ENCODE results near the gene ZNF608. TPM values are rescaled to one million over a fixed set of nuclear protein-coding genes. Genes with fewer than 3 reads are reported as not detected.

The ZNF608 gene
- total RNA-seq, 1 donor from 2014 or later, result 15.4 TPM

DNA sequence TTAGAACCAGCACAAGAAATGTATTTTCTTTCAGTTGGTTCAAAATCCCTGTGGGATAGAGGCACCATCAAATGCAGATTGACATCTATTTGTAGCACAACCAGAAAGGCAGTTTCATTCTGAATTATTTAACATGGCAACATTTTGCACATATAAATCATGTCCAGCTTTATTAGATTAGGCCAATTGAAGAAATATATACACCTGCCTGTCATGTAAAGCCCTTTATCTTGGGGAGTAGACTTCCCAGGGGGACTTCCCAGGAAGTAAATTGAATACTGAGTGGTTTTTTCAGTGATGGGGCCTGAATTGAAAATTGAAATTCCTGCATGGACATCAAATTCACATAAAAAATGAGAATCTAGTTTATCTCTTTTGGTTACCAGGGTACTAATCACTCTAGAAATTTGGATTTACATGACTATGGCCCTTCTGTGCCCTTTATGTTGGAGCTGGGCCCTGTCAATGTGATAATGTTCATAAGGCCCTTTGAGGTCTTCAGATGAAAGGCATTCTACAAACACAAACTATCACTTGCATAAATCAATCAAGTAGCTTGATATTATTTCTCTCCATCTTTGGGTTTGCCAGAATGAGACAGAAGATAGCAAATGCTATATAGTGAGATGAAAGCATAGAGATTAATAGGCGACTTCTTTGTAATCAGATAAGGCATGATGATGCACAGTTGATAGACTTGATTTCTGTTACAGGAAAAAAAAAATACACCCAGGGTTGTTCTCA, 26.2 kb upstream of the ZNF608 start:
- no peaks in the 10 kb centered on the region for H3K27me3 ChIP-seq
- DNase-seq (ENCODE audit: low spot score in 2 of 2), result no peak
- no peaks in the 10 kb centered on the region for H3K4me1 ChIP-seq
- H3K36me3 ChIP-seq, result no peaks in the 10 kb centered on the region
- no peak overlapping the region for H3K4me3 ChIP-seq
- no peak overlapping the region for H3K27ac ChIP-seq
- intact Hi-C loops (cut with DNase I), result no loop called here
- H3K9me3 ChIP-seq, result no peaks in the 10 kb centered on the region
- TF ChIP-seq, protein P1, sequence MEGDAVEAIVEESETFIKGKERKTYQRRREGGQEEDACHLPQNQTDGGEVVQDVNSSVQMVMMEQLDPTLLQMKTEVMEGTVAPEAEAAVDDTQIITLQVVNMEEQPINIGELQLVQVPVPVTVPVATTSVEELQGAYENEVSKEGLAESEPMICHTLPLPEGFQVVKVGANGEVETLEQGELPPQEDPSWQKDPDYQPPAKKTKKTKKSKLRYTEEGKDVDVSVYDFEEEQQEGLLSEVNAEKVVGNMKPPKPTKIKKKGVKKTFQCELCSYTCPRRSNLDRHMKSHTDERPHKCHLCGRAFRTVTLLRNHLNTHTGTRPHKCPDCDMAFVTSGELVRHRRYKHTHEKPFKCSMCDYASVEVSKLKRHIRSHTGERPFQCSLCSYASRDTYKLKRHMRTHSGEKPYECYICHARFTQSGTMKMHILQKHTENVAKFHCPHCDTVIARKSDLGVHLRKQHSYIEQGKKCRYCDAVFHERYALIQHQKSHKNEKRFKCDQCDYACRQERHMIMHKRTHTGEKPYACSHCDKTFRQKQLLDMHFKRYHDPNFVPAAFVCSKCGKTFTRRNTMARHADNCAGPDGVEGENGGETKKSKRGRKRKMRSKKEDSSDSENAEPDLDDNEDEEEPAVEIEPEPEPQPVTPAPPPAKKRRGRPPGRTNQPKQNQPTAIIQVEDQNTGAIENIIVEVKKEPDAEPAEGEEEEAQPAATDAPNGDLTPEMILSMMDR (IDR thresholded peaks at IDR 0.05), result no peak

DNA sequence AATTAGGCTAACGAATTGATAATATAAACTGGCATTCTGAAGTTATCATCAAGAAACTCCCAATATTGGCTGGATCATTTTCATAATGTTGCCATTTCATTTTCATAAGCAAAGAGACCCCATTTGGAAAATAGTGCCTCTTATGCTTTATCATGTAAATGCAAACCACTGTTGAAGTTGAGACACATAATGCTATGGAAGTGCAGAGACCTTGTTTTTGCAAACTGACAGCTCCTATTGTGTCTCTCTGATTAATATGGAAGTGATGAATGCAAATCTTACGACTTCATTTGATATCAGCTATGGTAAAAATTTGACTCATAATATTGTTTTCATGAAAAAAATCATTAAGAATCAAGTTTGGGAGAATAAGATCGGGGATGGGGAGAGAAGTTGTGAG, 25.3 kb upstream of the ZNF608 start:
- TF ChIP-seq, protein P1 (IDR thresholded peaks at IDR 0.05), result no peak
- Histone ChIP-seq H3K9me3 (no peaks in the 10 kb centered on the region), H3K36me3 (no peaks in the 10 kb centered on the region), H3K27me3 (no peaks in the 10 kb centered on the region), H3K4me3 (no peak overlapping the region), H3K27ac (no peak overlapping the region), H3K4me1 (no peaks in the 10 kb centered on the region)
- no peak for DNase-seq (ENCODE audit: low spot score in 2 of 2)
- intact Hi-C loops (cut with DNase I), result no loop called here

DNA sequence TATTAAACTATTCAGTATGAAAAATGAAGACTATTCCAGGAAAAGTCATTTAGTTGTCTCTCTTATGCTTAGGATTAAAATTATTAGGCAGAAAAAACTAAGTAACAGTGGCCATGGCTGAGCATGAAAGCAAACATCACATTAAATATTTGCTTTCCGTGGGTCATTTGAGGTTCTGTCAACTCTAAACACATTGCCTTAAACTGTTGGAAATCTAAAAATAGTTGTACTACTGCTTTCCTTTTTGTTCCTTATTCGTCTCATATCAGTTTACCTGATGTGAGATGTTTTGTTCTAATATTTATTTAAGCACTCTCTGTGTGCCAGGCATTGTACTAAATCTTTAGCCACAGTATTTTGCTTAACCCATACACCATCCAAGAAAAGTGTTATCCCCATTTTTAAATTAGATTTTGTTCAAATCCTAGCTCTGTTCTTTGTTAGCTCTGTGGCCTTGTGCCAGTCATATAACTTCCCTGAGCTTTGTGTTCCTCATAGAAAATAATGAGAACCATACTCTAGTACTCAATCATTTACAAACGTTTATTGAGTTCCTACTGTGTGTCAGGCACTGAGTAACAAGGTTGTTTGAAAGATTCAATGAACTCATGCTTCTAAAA, 18.7 kb upstream of the ZNF608 start:
- TF ChIP-seq, protein P1 (IDR thresholded peaks at IDR 0.05), result no peak
- Histone ChIP-seq H3K36me3 (no peaks in the 10 kb centered on the region), H3K4me3 (no peak overlapping the region), H3K27me3 (no peaks in the 10 kb centered on the region), H3K4me1 (peaks cover 0 to 3% of the 10 kb centered on the region in 2 donors), H3K9me3 (no peaks in the 10 kb centered on the region), H3K27ac (no peak overlapping the region)
- intact Hi-C loops (cut with DNase I), result no loop called here
- no peak for DNase-seq (ENCODE audit: low spot score in 2 of 2)

DNA sequence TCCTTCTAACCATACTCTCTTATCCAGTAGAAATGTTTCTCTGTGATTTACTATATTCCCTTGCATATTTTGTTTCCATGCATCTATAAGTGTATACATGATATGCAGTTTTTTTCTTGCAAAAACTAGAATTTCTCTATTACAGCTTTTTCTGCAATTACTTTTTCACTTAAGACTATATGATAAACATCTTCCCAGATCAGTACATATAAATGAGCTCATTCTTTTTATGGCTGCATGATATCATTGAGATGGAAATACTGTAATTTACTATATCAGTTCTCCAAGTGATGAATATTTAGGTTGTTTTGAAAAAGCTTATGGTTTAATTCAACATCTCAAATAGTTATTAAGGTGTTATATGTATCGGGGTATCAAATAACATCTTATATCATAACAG, 18.1 kb upstream of the ZNF608 start:
- peaks cover 0 to 3% of the 10 kb centered on the region in 2 donors for H3K4me1 ChIP-seq
- TF ChIP-seq, protein P1 (IDR thresholded peaks at IDR 0.05), result no peak
- intact Hi-C loops (cut with DNase I), result no loop called here
- no peaks in the 10 kb centered on the region for H3K9me3 ChIP-seq
- DNase-seq (ENCODE audit: low spot score in 2 of 2), result no peak
- H3K4me3 ChIP-seq, result no peak overlapping the region
- no peaks in the 10 kb centered on the region for H3K27me3 ChIP-seq
- no peaks in the 10 kb centered on the region for H3K36me3 ChIP-seq
- H3K27ac ChIP-seq, result no peak overlapping the region

DNA sequence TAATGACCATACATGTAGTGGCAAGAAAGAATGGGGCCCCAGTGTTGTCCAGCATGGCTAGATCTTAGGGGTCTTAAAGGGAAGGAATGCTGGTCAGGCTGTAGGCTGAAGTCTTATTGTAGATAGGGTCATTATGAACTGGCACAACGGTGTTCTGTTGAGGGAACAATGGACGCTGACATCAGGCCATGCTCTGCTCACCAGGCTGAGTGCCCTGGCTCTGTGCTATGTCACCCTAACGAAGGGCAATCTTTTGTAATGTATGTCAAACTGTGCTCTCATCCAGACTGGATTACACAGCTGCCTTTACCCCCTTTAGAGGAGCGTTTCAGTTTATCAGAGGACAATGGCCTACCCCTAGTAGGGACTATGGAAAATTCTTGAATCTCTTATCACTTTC, 14.6 kb upstream of the ZNF608 start:
- Histone ChIP-seq H3K9me3 (no peaks in the 10 kb centered on the region), H3K27me3 (no peaks in the 10 kb centered on the region), H3K4me3 (no peak overlapping the region), H3K4me1 (peaks cover 0 to 3% of the 10 kb centered on the region in 2 donors), H3K36me3 (no peaks in the 10 kb centered on the region), H3K27ac (no peak overlapping the region)
- TF ChIP-seq, protein P1 (IDR thresholded peaks at IDR 0.05), result no peak
- no peak for DNase-seq (ENCODE audit: low spot score in 2 of 2)
- intact Hi-C loops (cut with DNase I), result no loop called here
